Measurements from ENCODE around the gene LRRC10B.

LRRC10B gene

DNA sequence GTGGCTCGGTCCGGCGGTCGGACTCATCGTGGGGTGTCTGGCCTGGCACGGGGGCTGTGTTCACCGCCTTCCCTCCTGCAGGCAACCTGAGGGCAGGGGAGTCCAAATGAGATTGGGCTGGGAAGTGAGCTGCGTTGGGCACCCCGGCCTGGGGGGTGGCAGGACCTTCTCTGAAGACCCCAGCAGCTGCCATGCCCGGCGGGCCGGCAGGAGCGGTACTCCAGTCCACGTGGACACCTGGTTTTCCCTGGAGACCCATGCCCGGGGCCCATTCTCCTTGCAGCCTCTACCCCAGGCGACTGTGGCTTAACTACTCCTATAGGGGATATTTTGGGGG lies 24.5 kb downstream of the LRRC10B start:
- no peak for DNase-seq

DNA sequence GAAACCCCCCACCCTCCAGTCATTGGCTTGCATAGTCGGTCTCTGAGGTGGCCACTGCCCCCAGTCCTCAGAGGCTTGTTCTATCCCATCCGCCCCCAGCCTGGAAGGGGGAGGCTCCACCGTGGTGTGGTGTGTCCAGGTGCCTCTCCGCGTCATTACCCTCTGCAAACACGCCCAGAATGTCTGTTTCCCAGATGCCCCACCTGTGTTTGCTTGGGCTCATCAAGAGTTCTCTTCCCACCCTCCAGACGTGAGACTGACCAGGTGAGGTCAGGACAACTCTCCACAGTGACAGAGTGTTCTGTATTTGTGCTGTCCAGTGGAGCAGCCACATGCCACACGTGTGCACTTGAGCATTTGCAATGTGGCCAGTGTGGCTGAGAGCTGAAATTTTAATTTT lies 24.9 kb downstream of the LRRC10B start:
- no peak for DNase-seq

DNA sequence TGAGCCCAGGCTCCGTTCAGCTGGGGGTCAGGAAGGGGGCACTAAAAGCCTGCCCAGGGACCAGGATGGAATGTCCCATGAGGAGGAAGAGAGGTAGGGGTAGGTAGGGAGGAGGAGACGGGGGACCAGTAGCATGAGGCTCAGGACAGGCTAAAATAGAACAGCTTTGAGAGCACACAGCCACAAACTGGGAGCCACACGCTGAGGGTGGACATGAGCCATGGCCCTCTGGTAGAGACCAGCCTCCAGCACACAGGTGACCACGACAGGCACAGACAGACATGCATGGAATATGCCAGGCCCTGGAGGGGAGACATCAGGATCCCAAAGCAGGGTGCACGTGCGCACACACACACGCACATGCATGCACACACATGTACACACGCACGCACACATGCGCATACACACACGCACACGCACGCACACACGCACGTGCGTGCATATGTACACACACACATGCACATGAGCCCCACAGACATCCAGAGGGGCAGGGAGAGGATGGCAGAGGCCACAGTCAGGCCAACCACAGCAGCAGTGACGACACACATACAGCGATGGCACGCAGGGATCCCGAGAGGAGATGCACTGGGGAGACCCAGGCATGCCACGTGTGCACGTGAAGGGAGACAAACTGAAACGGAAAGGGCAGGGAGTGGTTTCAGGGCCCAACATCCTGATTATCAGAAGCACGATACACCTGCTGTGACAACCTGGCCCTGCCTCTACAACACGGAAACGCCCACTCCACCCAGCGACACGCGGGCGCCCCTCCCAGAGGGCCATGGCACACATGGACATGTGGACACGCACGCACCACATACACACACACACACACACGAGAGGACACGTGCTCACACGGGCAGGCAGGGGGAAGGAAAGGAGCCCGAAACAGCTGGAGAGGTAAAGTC lies 25.7 kb downstream of the LRRC10B start:
- no peak for DNase-seq

DNA sequence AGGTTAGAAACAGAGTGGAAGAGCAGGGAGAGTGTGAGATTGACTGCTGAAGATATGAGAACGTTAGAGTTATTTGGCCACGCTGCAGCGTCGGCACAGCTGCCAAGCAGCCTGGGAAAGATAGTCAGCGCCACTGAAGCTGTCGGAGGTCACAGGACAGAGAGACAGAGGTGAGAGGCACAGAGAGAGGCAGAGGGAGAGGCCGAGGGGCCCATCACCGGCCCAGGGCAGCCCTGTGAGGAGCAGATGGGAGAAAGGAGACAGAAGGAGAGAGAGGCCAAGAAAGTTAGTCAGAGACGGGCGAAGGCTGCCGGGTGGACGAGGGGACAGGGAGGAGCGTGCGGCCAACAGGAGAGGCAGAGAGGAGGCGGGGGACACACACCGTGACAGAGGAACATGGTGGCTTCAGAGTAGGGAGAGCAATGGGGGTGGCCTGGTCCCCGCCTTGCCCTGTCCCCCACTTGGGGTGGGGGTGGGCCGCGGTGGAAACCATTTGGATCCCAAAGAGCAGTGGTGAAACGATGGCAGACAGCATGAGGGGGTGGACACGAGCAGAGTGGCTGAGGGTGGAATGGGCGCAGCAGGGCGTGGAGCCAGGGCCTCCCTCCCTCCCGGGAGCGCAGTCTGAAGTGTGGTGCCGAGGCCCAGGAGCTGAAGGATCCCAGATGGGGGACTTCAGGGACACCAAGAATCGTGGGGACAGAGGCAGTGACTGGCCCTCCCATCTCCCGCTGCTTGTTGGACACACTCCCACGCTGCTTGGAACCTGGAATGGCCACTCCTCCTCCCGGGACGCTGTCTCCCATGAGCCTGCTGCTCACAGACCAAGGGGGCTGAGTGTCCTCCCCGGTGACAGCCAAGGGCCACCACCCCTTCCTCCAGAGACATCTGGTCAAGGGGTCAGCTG lies 26.6 kb downstream of the LRRC10B start:
- no peak for DNase-seq

GRCh38 chr11:61535998-61536675 lies 27.6 kb downstream of the LRRC10B start:
- no peak for DNase-seq

GRCh38 chr11:61536676-61537270 lies 28.2 kb downstream of the LRRC10B start:
- DNase-seq = no peak

DNA sequence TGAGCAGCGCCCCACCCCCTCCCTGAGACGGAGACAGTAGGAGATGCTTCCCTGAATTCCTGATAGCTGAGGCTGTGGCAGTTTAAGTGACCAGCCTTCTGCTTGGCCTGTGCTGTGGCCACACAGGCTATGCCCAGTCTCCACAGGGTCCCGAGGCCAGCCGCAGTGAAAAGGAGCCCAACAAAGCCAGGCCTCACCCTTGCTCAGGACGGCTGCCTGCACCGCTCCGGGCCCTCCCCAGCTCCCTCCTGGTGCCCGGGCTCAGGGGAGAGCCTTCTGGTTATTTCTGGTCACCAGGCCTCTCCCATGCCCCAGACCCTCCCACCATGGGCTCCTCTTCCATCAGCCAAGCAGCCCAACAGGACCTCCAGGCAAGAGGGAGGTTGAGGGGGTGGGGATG lies 28.8 kb downstream of the LRRC10B start:
- DNase-seq = no peak

DNA sequence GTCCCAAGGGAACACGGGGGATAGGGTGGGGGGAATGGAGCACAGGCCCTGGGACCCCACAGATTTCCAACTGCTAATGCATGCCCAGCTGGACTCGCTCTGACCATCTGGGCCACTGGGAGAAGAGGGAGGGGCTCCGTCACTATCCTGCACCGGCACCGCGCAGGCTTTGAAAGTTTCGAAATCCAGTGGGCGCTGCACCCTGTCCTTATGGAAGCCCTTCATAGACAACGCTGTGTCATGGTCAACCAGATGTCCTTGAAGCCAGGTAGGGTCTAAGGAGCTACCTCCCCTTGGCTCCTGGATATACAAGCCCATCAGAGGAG lies 30.1 kb downstream of the LRRC10B start:
- DNase-seq = no peak

DNA sequence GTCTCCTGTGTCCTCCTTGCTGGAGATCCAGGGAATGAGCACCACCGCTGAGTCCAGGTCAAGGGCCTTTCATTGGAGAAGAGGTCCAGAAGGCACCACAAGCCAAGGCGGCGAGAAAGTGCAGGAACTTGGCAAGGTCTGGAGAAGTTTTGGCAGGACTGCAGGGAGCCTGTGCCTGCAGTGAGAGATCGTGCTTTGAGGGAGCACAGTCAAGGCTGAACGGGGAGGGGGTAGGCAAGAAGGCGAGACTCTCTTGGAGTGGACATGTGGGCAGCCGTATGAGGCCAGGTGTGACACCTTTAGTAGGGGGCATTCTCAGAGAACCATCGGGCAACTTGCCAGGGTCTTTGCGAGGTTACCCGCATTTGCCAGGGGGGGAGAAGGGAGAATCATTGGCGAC lies 30.5 kb downstream of the LRRC10B start:
- DNase-seq = no peak

GRCh38 chr11:61539831-61540357 lies 31.3 kb downstream of the LRRC10B start:
- DNase-seq = no peak

DNA sequence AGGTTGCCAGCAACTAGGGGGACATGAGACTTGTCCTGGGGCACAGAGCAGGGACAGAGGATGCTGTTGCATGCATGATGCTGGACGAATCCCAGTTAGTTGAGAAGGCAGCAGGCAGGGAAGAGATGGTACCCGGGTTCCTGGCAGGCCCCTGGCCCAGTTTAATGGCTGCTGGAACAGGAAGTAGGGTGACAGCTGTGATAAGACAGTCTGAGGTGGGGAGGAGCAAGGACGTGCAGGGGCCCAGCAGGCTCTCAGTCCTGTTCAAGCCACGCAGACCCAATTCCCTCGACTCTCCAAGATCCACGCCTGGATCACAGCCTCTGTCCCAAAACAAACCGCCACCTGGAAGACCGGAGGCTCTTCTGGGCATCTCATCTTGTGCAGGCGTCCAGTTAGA lies 32.0 kb downstream of the LRRC10B start:
- no peak for DNase-seq

DNA sequence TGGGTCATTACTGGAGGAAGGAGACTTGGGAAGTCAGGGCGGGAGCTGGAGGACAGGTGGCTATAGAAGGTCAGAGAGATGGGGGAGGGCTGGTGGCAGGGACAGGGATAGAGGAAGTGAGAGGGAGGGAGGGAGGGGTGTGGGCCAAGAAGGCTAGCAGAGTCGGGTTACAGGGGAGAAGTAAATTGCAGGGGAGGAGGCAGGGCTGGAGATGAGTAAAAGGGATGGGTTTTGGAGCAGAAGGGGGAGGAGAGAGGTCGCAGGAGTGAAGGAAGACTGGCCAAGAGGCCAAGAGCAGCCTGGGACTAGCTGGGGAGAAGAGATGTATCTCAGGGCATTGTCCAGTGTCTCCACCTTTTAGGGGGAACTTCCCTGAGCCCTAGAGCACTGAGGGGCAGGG lies 33.0 kb downstream of the LRRC10B start:
- DNase-seq = no peak

GRCh38 chr11:61542024-61542461 lies 33.5 kb downstream of the LRRC10B start:
- DNase-seq = no peak

DNA sequence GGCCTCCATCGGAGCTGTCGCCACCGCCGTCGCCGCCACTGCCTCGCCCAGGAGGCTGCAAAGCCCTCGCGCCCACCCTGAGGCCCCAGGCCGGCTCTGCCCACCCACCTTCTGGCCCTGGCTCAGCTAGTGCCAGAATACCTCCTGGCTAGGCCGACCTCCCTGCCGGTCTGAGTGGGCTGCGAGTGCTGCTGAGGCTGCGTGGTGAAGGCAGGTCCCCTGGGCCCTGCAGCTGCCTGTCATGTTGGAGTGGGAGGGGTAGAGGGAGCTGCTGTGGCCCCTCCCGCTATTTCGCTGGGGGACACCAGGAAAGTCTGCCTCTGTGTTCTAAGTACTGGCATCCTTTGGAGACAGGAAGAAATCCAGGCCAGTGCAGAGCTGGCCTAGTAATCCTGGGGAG lies 34.2 kb downstream of the LRRC10B start:
- no peak for DNase-seq

DNA sequence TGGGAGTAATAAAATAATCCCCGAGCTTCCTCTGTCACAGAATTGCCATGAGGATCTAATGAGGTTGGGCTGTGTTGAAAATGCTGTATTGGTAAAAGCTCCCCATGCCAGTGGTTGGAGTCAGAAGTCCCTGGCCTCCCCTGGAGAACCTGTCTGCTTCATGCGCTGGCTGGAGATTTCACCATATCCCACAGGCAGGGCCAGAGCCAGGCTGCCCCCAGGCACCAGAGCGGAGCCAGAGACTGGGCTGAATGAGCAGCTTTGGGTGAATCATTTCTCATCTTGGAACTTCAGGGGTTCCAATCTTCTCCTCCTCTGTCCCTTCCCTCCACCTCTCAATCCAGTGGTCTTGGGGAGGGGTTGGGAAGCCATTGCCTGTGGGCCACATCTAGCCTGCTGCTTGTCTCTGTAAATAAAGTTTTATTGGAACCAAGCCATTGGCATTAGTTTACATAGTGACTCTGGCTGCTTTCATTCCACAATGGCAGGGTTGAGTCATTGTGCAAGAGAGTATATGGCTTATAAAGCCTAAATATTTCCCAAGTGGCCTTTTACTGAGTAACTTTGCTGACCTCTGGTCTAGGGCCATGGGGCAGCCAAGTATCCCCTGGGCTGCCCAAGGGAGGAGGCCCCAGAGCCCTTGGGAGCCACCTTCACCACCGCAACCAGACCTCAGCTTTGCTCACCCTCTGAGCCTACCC lies 35.2 kb downstream of the LRRC10B start:
- DNase-seq = no peak

DNA sequence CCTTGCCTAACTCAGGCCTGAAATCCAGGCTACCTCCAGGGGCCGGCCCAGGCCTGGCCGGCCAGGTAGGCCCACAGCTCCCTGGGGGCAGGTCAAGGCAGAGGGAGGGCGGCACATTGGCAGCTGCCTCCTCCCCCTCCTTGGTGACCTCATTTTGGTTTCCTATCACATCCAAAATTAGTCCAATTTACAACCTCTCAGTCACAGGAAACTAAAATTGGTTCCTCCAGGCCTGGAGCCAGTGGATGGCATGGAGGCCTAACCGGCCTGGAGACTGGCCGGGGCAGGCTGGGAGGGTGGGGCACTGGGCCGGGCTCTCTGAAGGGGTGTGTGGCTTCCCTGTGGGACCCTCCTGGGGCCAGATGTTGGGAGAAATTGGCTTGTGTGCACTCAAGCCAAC lies 35.9 kb downstream of the LRRC10B start:
- DNase-seq = no peak

DNA sequence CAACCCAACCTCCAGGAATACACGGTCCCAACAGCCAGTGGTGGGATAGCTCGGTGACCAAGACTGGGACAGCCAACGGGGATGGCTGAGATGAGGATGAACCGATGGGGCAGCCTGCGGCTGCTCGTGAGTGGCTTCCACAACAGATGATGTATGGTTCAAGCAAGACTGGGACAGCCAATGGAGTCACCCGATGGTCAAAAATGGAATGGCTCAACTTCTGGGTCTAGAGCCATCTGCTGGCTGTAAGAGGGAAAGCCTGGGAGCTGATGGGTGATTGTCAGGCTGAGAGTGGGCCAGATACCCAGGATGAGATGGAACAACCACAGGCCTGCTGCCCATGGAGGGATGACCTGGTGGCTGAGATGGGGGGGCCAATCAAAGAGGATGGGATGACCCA lies 36.8 kb downstream of the LRRC10B start:
- no peak for DNase-seq

GRCh38 chr11:61545921-61546320 lies 37.4 kb downstream of the LRRC10B start:
- DNase-seq = no peak

DNA sequence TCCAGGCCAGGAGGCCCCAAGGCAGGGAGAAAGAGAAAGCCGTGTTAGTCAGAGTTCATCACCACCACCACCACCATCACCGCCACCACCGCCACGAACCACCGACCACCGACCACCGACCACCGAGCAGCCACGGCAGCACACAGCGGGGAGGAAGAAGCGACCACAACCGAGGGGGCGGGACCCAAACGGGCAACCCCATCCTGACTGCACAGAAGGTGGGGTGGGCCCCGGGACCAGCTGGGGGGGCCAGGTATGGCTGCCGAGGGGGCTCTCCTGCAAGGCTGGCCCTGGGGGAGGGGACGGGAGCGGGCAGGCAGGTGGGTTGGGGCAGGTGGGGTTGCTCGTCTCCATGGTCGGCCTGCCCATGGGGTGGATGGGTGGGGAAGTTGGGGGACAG lies 38.1 kb downstream of the LRRC10B start:
- DNase-seq = no peak

- DNase-seq = no peak
These were observed 38.7 kb downstream of the LRRC10B start for GRCh38 chr11:61547246-61547645.

- no peak for DNase-seq
These were observed 40.6 kb downstream of the LRRC10B start for GRCh38 chr11:61549177-61549576.

All from SIG-M5 (cell line).